ENCODE data around the gene ANKRD35.
"Not testable (repeated sequence)": the region's sequence is repeated elsewhere in the genome, so short reads cannot be mapped to it uniquely, and the experiment has no call there.

ANKRD35 gene

GRCh38 chr1:145885738-145886287, at the start of gene ANKRD35:
Gene ANKRD35 (minus strand): TSS chr1:145885866. CDS start chr1:145885758, 108 bp downstream.
- TF ChIP-seq CTCF (conservative IDR thresholded peaks at IDR 0.05; ENCODE audit: control insufficient read depth, insufficient read depth, low read depth, low read length), result no peak
- DNase-seq (ENCODE audit: low read depth), result peak; percentile 61
- peak within 1 kb of the TSS; percentile 73 for H3K4me3 ChIP-seq (ENCODE audit: control insufficient read depth, low read depth, low read length)

- not testable (repeated sequence) for DNase-seq (ENCODE audit: low read depth); H3K4me3 ChIP-seq (ENCODE audit: control insufficient read depth, low read depth, low read length)
Measured at GRCh38 chr1:145932522-145933009, 46.9 kb upstream of the ANKRD35 start.

- no peak for TF ChIP-seq CTCF (conservative IDR thresholded peaks at IDR 0.05; ENCODE audit: control insufficient read depth, insufficient read depth, low read depth, low read length)
- no peak for DNase-seq (ENCODE audit: low read depth)
Measured at GRCh38 chr1:145927916-145928643, 42.4 kb upstream of the ANKRD35 start.

GRCh38 chr1:145927063-145927886, 41.6 kb upstream of the ANKRD35 start, which contains the start of gene RBM8A:
Gene RBM8A (minus strand): TSS chr1:145927484. CDS start chr1:145927426, 58 bp downstream.
- peak; percentile 51 for TF ChIP-seq CTCF (conservative IDR thresholded peaks at IDR 0.05; ENCODE audit: control insufficient read depth, insufficient read depth, low read depth, low read length)
- H3K4me3 ChIP-seq (ENCODE audit: control insufficient read depth, low read depth, low read length), result peak within 1 kb of the TSS; percentile 82
- peak; percentile 99 for DNase-seq (ENCODE audit: low read depth)

More at GRCh38 chr1:145927916-145928643, 42.4 kb upstream of the ANKRD35 start:
- H3K4me3 ChIP-seq (ENCODE audit: control insufficient read depth, low read depth, low read length), result peak overlapping the region; percentile 82

GRCh38 chr1:145926686-145927062, 41.0 kb upstream of the ANKRD35 start:
- no peak for TF ChIP-seq CTCF (conservative IDR thresholded peaks at IDR 0.05; ENCODE audit: control insufficient read depth, insufficient read depth, low read depth, low read length)
- no peak for DNase-seq (ENCODE audit: low read depth)
- peak overlapping the region; percentile 82 for H3K4me3 ChIP-seq (ENCODE audit: control insufficient read depth, low read depth, low read length)

GRCh38 chr1:145922266-145922665, 36.6 kb upstream of the ANKRD35 start:
- peak; percentile 37 for DNase-seq (ENCODE audit: low read depth)
- TF ChIP-seq CTCF (conservative IDR thresholded peaks at IDR 0.05; ENCODE audit: control insufficient read depth, insufficient read depth, low read depth, low read length), result no peak
- no peak overlapping the region for H3K4me3 ChIP-seq (ENCODE audit: control insufficient read depth, low read depth, low read length)

- not testable (repeated sequence) for DNase-seq (ENCODE audit: low read depth); H3K4me3 ChIP-seq (ENCODE audit: control insufficient read depth, low read depth, low read length)
Measured at GRCh38 chr1:145920297-145920696, 34.6 kb upstream of the ANKRD35 start.

Data from fibroblast of mammary gland (primary cell).